DND-41 (cell line): ENCODE measurements around the gene PDE7B.

ENCODE experiments used
- ATAC-seq: fragments of 200-7000 bp; cut with Tn5 transposase; 3 replicates; pipeline ENCODE4 v1.9.1; 2021; ENCODE audit warnings: low read depth; ENCODE audit not compliant: insufficient read depth
- DNase-seq: peaks from one replicate; pipeline ENCODE4 v3.0.0-alpha.2; 2020
- H2AFZ ChIP-seq: 2 replicates; pipeline ENCODE4 v1.6.0; 2012; ENCODE audit warnings: low read depth, low read length
- H3K27ac ChIP-seq: 2 replicates; pipeline ENCODE4 v1.5.1; 2012; ENCODE audit warnings: low read length, inconsistent platforms
- H3K27me3 ChIP-seq: fragments of 200-600 bp; sonication (generic); 2 replicates; pipeline ENCODE4 v1.6.0; 2012; ENCODE audit warnings: low read length, mild to moderate bottlenecking, inconsistent platforms; ENCODE audit not compliant: insufficient read depth, poor library complexity
- H3K36me3 ChIP-seq: 2 replicates; pipeline ENCODE4 v1.5.1; 2012; ENCODE audit warnings: low read length, inconsistent platforms; ENCODE audit not compliant: insufficient read depth
- H3K4me1 ChIP-seq: 2 replicates; pipeline ENCODE4 v1.5.1; 2012; ENCODE audit warnings: mild to moderate bottlenecking, low read length; ENCODE audit not compliant: insufficient read depth
- H3K4me2 ChIP-seq: 2 replicates; pipeline ENCODE4 v1.6.0; 2012; ENCODE audit warnings: mild to moderate bottlenecking, moderate library complexity, low read length, inconsistent platforms; ENCODE audit not compliant: insufficient read depth
- H3K4me3 ChIP-seq, 2 experiments: fragments of 200-600 bp in 1 of 2; shearing (Covaris generic) in 1 of 2; 2 replicates each; pipeline ENCODE4 v1.5.1; 2012 to 2016; ENCODE audit warnings: inconsistent platforms in 2 of 2, low read length in 2 of 2, mild to moderate bottlenecking in 2 of 2, low read depth in 1 of 2, moderate library complexity in 1 of 2
- H3K79me2 ChIP-seq: 2 replicates; pipeline ENCODE4 v1.6.0; 2012; ENCODE audit warnings: low read length, inconsistent platforms; ENCODE audit not compliant: insufficient read depth
- H3K9ac ChIP-seq: 2 replicates; pipeline ENCODE4 v1.6.0; 2012; ENCODE audit warnings: low read depth, mild to moderate bottlenecking, inconsistent platforms, low read length, moderate library complexity
- H3K9me3 ChIP-seq: 2 replicates; pipeline ENCODE4 v1.5.1; 2012; ENCODE audit warnings: low read length, moderate library complexity, mild to moderate bottlenecking, inconsistent platforms; ENCODE audit not compliant: insufficient read depth, severe bottlenecking
- H4K20me1 ChIP-seq: 2 replicates; pipeline ENCODE4 v1.6.0; 2012; ENCODE audit warnings: low read length; ENCODE audit not compliant: insufficient read depth
- CTCF ChIP-seq: IDR thresholded peaks from 2 replicates; pipeline ENCODE4 v1.5.1; 2012; ENCODE audit warnings: borderline replicate concordance, low read length, moderate library complexity, mild to moderate bottlenecking; ENCODE audit not compliant: poor library complexity, severe bottlenecking; ENCODE audit errors: extremely low read depth
- EZH2 ChIP-seq: IDR thresholded peaks from 3 replicates; pipeline ENCODE4 v1.6.1; 2012; ENCODE audit warnings: borderline replicate concordance, low read depth, mild to moderate bottlenecking, moderate library complexity, low read length, inconsistent platforms; ENCODE audit not compliant: severe bottlenecking

The PDE7B gene

GRCh38 chr6:136088693-136089092 is 237.2 kb downstream of the PDE7B start:
- Histone ChIP-seq H3K9ac (no peak overlapping the region), H3K79me2 (no peaks in the 10 kb centered on the region), H3K36me3 (no peaks in the 10 kb centered on the region), H3K4me3 (no peak overlapping the region), H4K20me1 (no peaks in the 10 kb centered on the region), H3K9me3 (no peaks in the 10 kb centered on the region), H2AFZ (no peak overlapping the region), H3K27me3 (peaks cover 5% of the 10 kb centered on the region), H3K4me1 (no peaks in the 10 kb centered on the region), H3K27ac (no peak overlapping the region), H3K4me2 (no peak overlapping the region)
- no peak for ATAC-seq
- TF ChIP-seq EZH2 = no peak
- no peak for TF ChIP-seq CTCF
- no peak for DNase-seq

- DNase-seq (no peak), ATAC-seq (no peak)
- no peaks in the 10 kb centered on the region for H4K20me1 ChIP-seq
- no peak overlapping the region for H2AFZ ChIP-seq
- H3K4me1 ChIP-seq = no peaks in the 10 kb centered on the region
- TF ChIP-seq EZH2 (no peak), CTCF (no peak)
- no peak overlapping the region for H3K9ac ChIP-seq
- H3K9me3 ChIP-seq = no peaks in the 10 kb centered on the region
- H3K27ac ChIP-seq = no peak overlapping the region
- no peak overlapping the region for H3K4me2 ChIP-seq
- peaks cover 5% of the 10 kb centered on the region for H3K27me3 ChIP-seq
- H3K4me3 ChIP-seq = no peak overlapping the region
- no peaks in the 10 kb centered on the region for H3K79me2 ChIP-seq
- no peaks in the 10 kb centered on the region for H3K36me3 ChIP-seq
Observed at GRCh38 chr6:136089876-136090275, 238.4 kb downstream of the PDE7B start.

- H3K9me3 ChIP-seq = no peaks in the 10 kb centered on the region
- no peak for ATAC-seq
- H3K27me3 ChIP-seq = peaks cover 5% of the 10 kb centered on the region
- H3K9ac ChIP-seq = no peak overlapping the region
- no peak overlapping the region for H3K4me2 ChIP-seq
- H3K27ac ChIP-seq = no peak overlapping the region
- H4K20me1 ChIP-seq = no peaks in the 10 kb centered on the region
- no peak for TF ChIP-seq CTCF
- no peak for TF ChIP-seq EZH2
- H3K4me1 ChIP-seq = no peaks in the 10 kb centered on the region
- no peaks in the 10 kb centered on the region for H3K79me2 ChIP-seq
- H3K4me3 ChIP-seq = no peak overlapping the region
- H3K36me3 ChIP-seq = no peaks in the 10 kb centered on the region
- no peak for DNase-seq
- no peak overlapping the region for H2AFZ ChIP-seq
Observed at GRCh38 chr6:136090929-136091328, 239.4 kb downstream of the PDE7B start.

- H3K27me3 ChIP-seq = peaks cover 5% of the 10 kb centered on the region
Observed at GRCh38 chr6:136092897-136093296, 241.4 kb downstream of the PDE7B start.

More at GRCh38 chr6:136092897-136093296, 241.4 kb downstream of the PDE7B start:
- Histone ChIP-seq H3K9me3 (no peaks in the 10 kb centered on the region), H3K4me2 (no peak overlapping the region), H3K79me2 (no peaks in the 10 kb centered on the region), H4K20me1 (no peaks in the 10 kb centered on the region), H2AFZ (no peak overlapping the region), H3K36me3 (no peaks in the 10 kb centered on the region), H3K4me1 (no peaks in the 10 kb centered on the region), H3K27ac (no peak overlapping the region), H3K4me3 (no peak overlapping the region), H3K9ac (no peak overlapping the region)
- DNase-seq (no peak), ATAC-seq (no peak)
- TF ChIP-seq EZH2 = no peak
- no peak for TF ChIP-seq CTCF
